HK-2 (cell line): ENCODE data around the gene EDRF1.
"Not testable (repeated sequence)": the region's sequence is repeated elsewhere in the genome, so short reads cannot be mapped to it uniquely, and the experiment has no call there.

Source experiments
- DNase-seq: peaks from one replicate; pipeline ENCODE4 v3.0.0-alpha.2; 2018; ENCODE audit not compliant: unreplicated experiment

EDRF1 gene

DNA sequence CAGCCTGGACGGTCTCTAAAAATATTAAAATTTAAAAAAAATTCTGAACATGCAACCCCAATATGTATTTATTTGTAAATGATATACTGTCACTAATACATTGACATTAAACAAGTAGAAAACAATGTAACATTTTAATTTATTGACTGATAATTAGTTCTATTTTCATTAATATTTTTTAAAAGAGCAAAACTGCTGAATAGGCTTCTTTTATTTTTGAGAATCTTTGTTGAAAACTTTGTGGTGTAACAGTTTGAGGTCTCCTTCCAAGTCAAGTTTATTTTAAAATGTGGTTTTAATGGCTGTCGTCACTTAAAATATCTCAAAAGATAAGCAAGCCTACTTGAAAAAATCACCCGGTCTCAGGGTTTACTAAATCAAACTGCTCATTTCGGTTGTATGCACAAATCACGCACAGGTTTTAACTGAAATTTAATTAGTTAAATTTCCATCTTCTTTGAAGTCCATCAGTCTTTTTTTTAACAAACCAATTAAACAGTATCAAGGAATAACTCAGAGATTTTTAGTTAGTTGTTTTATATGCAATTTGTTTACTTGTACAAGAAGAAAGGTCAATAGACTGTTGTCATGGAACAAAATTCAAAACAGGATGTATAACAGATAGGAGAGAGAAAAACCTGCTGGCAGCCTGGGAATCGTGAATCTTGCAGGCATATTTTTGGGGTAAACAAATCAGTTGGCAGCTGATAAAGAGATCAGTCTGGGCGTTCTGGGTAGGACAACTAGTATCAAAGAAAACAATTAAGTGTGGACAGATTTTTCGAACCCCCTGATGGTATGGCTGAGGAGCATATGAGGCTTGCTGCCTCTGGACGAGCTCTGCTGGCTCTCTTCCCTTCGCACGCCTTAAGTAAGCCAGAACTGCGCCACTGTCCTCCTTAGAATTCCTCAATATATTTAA, 9.7 kb upstream of the EDRF1 start:
- DNase-seq: no peak

DNA sequence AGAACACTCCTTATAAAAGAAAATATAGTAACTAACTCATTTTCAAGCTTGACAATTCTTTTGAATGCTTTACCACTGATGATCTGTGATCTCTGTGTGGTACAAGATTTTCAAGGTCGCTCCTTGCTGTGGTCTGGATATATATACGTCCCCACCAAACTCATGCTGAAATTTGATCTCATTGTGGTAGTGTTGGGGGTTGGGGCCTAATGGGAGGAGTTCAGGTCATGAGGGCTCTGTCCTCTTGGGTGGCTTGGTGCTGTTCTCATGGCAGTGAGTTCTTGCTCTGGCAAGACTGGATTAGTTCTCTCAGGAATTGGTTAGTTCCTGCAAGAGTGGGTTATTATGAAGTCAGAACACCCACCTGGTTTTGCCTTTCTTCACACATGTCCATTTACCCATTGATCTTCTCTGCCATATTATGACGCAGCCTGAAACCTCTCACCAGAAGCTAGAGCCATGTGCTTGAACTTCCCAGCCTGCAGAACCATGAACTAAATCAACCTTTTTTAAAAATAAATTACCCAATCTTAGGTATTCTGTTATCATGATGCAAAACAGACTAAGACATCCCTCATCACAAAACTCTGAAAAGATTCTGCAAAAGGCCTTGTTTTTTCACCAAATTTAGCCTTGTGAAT, 8.3 kb upstream of the EDRF1 start:
- no peak for DNase-seq

DNA sequence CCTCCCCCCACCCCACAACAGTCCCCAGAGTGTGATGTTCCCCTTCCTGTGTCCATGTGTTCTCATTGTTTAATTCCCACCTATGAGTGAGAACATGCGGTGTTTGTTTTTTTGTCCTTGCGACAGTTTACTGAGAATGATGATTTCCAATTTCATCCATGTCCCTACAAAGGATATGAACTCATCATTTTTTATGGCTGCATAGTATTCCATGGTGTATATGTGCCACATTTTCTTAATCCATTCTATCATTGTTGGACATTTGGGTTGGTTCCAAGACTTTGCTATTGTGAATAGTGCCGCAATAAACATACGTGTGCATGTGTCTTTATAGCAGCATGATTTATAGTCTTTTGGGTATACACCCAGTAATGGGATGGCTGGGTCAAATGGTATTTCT, 4.8 kb upstream of the EDRF1 start:
- not testable (repeated sequence) for DNase-seq

DNA sequence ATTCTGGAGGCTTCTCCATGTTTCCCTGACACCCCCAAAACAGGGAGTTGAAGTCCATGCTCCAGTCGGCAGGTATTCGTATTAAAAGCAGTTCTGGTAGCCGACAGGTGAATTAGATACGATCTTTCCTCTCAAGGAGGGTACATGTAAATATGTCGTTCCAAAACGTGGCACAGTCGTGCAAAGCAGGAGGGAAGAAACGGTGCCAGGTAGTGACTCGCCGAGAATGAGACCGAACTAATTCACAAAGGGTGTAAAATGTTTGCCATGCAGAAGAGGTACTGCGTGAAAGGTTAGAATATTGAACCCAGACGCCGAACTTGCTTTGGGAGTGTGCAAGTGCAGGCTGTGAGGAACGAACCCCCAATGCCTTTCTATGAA, 483 bp downstream of the EDRF1 start:
- no peak for DNase-seq

DNA sequence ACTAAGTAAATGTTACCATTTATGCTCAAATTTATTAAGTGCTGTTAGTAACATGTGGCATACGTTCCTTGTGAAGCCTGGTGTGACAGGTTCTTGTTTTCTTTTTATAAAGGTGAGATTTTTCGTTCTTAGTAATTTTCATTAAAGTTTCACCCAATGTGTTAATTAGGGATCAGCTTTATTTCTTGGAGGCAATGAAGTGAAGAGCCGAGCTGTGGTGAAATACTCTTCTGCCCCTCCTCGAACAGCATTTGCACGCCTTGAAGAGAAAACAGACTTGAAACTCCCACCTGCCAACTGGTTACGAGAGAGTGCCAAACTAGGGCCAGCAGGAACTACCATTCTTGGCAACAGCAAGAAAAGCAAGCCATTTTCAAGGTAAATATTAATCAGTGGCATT, 1.5 kb downstream of the EDRF1 start:
- no peak for DNase-seq

DNA sequence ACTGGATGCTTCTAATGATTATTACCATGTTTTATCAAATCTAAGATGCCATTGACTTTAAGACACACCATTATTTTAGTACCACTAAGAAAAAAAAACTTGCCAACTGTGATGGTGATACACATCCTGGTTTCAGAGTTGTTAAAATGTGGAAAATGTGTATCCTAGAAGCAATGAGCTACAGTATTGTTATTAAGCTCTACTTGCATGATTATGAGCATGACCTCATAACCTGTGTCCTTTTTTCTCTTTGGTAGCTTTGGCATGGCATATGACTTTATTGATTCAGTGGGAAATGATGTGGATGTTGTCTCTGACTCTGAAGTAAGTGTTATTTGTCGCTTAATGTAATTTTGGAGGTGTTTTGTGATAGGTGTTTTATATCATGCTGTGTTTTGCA, 3.3 kb downstream of the EDRF1 start:
- no peak for DNase-seq

DNA sequence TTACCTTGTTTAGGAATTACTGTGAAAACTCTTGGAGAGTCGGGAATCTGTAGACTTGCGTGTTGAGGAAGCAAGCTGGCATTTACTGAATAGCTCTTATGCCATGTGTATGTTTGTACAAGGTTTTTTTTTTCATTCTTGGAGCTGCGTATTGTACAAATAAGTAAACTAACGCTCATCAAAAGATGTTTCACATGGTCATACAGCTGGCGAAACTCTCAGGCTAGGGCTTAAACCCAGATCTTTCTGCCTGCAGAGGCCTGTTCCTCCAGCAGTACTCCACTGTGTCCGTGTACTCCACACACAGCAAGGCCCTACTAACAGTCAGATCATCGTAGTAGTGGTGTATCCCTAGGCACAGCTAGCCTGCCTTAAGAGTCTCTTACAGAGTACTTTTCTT, 7.4 kb downstream of the EDRF1 start:
- DNase-seq: no peak

DNA sequence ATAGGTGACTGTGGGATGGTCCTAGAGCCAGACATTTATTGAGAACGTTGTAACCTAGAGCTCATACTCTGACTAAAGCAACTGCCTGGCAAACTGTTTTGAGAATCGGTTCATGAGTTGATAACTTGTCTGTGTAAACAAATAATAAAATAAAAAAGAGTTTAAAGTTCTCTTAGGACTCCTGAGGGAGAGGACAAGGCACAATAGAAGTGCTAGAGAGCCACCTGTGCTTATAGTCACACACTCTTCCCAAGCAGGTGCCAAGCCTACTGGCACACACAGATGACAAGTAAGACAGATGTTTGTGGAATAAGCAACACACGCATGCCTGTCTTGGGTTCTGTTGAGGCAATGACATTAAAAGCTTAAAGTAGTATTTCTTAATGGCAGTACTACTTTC, 7.9 kb downstream of the EDRF1 start:
- no peak for DNase-seq

DNA sequence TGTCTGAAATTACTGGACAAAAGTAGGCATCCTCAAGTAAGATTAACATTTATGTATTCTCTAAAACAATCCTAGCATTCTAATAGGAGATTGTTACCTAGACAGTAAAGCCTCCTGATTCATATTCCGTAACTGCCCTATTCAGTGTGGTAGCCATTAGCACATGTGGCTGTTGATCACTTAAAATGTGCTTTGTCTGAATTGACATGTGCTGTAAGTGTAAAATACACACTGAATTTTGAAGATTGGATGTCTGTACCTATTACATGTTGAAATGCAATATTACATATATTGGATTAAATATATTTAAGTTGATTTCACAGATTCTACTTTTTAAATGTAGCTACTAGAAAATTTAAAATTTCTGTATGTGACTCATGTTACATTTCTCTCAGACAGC, 14.6 kb downstream of the EDRF1 start:
- no peak for DNase-seq

DNA sequence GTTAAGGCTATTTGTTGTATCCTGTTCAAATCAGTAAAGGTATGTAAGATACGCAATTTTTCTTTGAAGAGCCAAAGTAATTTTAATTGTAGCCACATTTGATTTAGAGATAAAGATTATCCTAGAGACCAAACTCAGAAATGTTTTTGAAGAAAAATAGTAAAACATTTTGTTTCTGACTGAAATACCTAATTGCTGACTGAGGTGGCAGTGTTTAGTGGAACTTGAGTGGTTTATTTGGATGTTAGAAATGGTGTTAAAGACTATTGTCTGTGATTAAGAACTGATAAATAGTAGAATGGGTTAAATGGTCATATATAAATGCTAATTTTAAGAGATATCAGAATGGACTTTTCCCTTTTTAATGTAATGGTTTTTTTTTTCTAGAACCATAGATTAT, 15.3 kb downstream of the EDRF1 start:
- no peak for DNase-seq

DNA sequence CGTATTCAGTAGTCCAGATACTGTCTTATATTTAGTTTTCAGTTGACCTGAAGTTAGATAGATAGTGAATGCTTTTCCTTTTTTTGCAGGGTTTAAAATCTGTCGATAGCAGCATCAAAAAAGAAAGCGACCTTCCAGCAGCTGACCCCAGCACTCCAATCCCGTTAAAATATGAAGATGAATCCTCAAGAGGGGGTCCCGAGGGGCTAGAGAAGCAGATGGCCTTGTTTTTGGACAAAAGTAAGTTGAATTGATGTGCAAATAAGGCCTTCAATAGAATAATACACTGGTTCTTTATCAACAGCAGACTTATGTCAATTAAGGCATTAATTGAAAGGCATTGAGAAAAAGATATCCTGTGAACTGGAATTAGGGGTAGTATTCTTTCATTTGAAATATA, 18.7 kb downstream of the EDRF1 start:
- DNase-seq: no peak

DNA sequence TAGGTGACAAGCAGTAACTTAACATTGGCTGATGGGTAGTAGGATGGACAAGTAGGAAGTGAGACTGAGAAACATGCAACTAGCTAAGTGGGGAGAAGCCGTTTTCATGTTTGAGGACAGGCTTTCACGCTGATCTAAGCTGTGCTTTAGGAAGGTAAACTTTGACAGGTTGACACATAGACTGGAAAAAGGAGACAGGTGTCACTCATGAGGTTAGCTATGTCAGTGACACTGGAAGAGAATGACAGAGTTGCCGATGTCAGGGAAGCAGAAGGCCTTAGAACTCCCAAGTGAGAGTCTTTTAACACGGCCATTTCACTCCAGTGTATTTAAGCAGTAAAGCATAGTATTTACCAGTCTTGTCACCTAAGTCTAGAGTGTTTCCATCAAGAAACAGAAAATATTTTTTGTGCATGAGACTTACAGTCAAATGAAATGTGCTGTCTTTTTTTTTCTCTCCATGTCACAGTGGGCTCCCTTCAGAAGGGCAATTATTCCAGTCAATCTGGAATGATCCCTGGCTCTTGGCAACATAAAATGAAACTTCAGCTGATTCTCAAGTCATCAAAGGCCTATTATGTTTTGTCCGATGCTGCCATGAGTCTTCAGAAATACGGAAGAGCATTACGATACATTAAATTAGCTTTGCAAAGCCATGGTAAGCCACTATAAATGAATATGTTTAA, 20.6 kb downstream of the EDRF1 start:
- DNase-seq: no peak

DNA sequence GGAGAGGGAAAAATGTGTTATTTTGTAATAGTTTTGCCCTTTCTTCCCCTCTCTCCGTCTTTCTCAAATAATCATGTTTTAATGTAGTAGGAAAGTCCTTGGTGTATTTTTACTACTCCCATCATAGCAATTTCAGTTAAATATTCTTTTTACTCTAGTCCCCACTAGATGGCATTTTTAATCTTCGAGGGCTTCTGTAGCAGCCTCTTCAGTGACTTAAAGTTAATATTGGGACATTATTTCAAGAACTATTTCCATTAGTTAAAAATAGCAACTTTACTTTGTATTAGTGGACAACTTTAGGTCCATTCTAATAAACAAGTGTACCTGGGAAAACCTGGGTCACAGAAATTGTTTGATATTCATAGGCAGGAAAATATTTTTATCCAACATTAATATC, 23.0 kb downstream of the EDRF1 start:
- DNase-seq: no peak

DNA sequence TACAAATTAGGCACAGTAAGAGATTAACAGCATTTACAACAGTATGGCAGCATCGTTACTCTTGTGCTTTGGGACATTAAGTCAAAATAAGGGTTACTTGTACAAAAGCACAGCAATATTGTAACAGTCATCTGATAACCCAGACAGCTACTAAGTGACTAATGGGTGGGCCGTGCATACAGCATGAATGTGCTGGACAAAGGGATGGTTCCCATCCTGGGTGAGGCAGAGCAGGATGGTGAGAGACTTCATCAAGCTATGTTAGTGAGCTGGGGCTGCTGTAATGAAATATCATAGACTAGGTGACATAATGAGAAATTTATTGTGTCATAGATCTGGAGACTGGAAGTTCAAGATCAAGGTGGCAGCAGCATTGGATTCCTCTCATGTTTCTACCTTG, 25.4 kb downstream of the EDRF1 start:
- DNase-seq: no peak

DNA sequence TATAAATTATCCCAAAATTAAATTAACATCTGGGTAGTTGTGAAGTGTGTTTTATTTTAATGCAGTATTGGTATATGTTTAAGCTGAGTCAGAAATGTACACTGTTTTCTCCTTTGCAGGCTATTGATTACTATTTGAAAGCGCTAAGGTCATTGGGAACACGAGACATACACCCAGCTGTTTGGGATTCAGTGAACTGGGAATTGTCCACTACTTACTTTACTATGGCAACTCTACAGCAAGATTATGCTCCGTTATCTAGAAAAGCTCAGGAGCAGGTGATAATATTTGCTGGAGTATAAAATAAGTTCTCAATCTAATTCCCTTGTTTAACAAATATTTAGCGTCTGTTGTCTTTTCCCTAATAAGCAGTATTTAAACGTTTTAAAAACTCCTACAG, 27.9 kb downstream of the EDRF1 start:
- DNase-seq: no peak

DNA sequence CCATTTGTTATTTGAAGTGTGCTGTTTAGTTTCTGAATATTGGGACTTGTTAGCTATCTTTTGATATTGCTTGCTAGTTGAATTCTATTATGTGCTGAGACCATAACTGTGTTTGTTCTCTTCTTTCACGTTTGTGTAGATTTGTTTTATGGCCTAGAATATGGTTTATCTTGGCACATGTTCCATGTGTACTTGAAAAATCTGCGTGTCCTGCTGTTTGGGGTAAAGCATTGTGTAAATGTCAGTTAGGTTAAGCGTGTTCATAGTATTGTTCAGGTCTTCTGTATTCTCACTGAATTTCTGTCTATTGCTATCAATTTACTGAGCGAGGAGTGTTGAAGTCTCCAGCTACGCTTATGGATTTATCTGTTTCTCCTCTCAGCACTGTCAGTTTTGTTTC, 36.7 kb downstream of the EDRF1 start:
- DNase-seq: no peak

DNA sequence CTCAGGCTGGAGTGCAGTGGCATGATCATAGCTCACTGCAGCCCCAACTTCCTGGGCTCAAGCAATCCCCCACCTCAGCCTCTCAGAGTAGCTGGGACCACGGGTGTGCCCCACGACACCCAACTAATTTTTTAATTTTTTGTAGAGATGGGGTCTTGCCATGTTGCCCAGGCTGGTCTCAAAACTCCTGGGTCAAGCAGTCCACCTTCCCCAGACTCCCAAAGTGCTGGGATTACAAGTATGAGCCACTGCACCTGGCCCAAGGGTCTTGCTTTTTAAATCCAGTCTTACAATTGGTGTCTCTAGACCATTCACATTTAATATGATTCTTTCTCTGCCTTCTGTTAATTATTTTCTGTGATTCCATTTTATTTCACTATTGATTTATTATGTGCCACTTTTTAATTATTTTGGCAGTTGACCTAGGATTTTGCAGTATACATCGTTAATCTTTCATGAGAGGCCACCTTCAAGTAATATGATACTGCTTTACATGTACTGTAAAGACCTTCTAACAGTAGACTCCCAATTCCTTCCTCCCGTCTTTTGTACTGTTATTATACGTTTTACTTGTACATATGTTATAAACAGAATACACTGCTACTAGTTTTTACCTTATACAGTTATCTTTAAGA, 37.5 kb downstream of the EDRF1 start:
- no peak for DNase-seq

DNA sequence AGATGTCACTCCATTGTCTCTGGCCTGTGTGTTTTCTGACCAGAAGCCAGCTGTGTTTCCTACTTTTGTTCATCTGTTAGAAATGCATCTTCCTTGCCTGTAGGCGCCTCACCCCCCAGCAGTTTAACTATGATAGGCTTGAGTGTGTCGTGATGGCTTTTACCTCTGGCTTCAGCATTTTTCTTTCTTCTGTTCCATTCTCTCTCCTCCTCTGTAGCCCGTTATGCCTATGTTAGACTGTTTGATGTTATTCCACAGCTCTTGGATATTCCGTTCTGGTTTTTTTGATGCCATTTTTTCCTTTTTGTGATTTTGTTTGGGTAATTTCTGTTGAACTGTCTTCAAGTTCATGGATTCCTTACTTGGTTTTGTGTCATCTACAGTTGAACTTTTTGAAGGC, 38.2 kb downstream of the EDRF1 start:
- no peak for DNase-seq

DNA sequence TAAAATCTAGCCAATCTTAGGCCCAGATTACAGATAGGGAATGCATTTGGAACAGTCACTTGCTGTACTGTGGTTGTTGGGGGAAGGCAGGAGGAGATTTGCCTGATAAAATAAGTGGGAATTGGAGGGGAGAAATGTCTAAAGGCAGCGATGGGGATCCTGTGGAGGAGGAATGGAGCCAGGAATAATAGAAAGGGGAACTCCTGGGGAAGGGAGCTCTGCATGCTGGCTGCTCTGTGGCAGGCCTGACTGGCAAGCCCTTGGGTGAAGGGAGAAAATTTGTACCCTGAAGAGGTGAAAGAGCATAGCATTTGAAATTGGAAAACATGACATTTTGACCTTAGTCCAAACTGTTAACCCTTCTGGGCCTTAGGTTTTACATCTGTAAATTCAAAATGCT, 42.5 kb downstream of the EDRF1 start:
- no peak for DNase-seq

DNA sequence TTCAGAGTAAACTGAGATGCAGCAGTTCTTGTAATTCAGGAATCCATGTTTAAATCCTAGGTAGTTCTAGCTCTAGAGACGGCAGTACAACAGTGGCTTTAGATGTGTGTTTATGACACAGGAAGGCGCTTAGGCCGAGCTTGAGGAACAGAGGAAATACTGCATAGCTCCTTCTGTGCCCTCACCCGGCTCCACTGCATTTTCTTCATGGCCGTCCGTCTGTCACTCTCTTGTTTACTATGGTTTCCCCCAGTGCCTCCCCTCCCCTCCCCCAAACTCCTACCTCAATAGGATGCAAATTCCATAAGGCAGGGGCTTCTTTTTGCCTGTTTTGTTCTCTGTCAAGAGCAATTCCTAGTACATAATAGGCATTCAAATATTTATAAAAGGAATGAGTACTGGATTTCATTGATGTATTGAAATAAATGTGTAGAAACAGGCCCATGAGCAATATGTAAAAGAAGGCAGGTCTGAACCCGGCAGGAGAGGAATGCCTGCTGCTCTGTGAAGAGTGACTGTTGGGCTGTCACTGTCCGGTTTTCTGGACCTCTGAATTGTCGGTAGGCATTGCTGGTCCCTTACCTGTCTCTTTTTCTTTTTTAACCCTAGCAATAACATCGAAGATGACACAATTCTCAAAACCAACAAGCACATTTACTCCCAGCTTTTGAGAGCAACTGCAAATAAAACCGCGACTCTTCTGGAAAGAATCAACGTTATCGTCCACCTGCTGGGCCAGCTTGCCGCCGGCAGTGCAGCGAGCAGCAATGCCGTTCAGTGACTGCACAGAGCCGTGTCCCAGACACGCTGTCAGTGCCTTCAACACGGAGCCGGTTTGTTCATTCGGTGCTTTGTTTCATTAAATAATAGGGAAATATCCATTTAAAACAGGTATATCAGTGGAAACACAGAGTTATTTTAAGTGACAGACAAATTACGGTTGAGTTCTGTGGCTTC, 43.5 kb downstream of the EDRF1 start:
- DNase-seq: no peak

DNA sequence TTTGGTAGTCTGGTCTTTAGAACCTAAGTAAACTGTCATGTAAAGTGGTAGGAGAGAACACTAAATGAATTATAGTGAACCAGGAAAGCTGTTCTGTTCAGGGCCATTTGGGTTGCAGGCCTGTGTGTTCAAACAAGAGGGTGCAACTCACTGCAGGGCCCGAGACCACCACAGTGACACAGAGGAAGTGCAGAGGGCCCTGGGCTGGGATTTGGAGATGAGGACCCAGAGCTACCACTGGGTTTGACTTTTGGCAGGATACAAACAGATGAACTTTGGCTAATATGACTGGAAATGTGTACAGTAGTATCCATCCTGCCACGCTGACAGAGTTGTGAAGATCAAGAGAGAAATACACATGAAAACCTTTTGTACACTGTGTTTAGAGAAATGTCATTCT, 46.3 kb downstream of the EDRF1 start:
- DNase-seq: no peak
